SU-DHL-6 (cell line): ENCODE measurements around the gene EFCAB6.

Experiments used
- H2AFZ ChIP-seq: fragments of 200-600 bp; sonication (generic); 2 replicates; pipeline ENCODE4 v1.6.1; 2014; ENCODE audit warnings: low read depth, mild to moderate bottlenecking, moderate library complexity, mixed read lengths, antibody characterized with exemption, low read length; ENCODE audit not compliant: severe bottlenecking
- H3F3A ChIP-seq: fragments of 200-600 bp; shearing (Covaris generic); 2 replicates; pipeline ENCODE4 v1.6.0; 2016; ENCODE audit warnings: antibody characterized with exemption, mild to moderate bottlenecking; ENCODE audit not compliant: insufficient read depth
- H3K27ac ChIP-seq: fragments of 200-600 bp; sonication (generic); 2 replicates; pipeline ENCODE4 v1.5.1; 2016; ENCODE audit warnings: low read depth, mild to moderate bottlenecking, low read length, moderate library complexity, mixed read lengths
- H3K27me3 ChIP-seq: fragments of 200-600 bp; sonication (generic), shearing (Covaris generic); 2 replicates; pipeline ENCODE4 v1.6.0; 2014; ENCODE audit warnings: mild to moderate bottlenecking, low read length
- H3K36me3 ChIP-seq: fragments of 200-600 bp; sonication (generic); 2 replicates; pipeline ENCODE4 v1.6.1; 2014; ENCODE audit warnings: mild to moderate bottlenecking, low read length, mixed read lengths
- H3K4me2 ChIP-seq: fragments of 300-600, 200-600 bp; shearing (Covaris generic), sonication (generic); 2 replicates; pipeline ENCODE4 v1.6.0; 2014; ENCODE audit warnings: low read length, low read depth, mild to moderate bottlenecking; ENCODE audit not compliant: poor library complexity, severe bottlenecking
- H3K4me3 ChIP-seq: fragments of 200-600 bp; sonication (generic); 2 replicates; pipeline ENCODE4 v1.5.1; 2014; ENCODE audit warnings: antibody characterized with exemption, low read length, mild to moderate bottlenecking, mixed read lengths; ENCODE audit not compliant: insufficient read depth, poor library complexity, severe bottlenecking
- H3K79me2 ChIP-seq: fragments of 200-600 bp; sonication (generic); 2 replicates; pipeline ENCODE4 v1.6.1; 2014; ENCODE audit warnings: mild to moderate bottlenecking, low read length, moderate library complexity; ENCODE audit not compliant: insufficient read depth
- H3K9ac ChIP-seq: fragments of 200-600 bp; sonication (generic); 2 replicates; pipeline ENCODE4 v1.7.0; 2014; ENCODE audit warnings: mild to moderate bottlenecking, low read length
- H3K9me2 ChIP-seq: fragments of 200-600 bp; sonication (generic); replicated peaks from 2 replicates; pipeline ENCODE4 v1.6.1; 2014; ENCODE audit warnings: low read length; ENCODE audit not compliant: insufficient read depth
- H3K9me3 ChIP-seq: fragments of 200-600 bp; sonication (generic); 2 replicates; pipeline ENCODE4 v1.6.1; 2014; ENCODE audit warnings: low read length, mixed read lengths; ENCODE audit not compliant: insufficient read depth
- H4K20me1 ChIP-seq: fragments of 200-600 bp; sonication (generic); 2 replicates; pipeline ENCODE4 v1.6.1; 2014; ENCODE audit warnings: low read depth, mild to moderate bottlenecking, antibody characterized with exemption, low read length, moderate library complexity, mixed read lengths
- EZH2phosphoT487 ChIP-seq: fragments of 200-600 bp; sonication (generic), shearing (Covaris generic); conservative IDR thresholded peaks from 2 replicates; pipeline ENCODE4 v1.6.1; 2018; ENCODE audit warnings: mild to moderate bottlenecking, antibody characterized with exemption, low read length, moderate library complexity, mixed read lengths
- TF ChIP-seq, protein P1 (sequence below): fragments of 200-600 bp; sonication (generic); IDR thresholded peaks from one replicate; pipeline ENCODE4 v1.5.1; 2017; ENCODE audit warnings: antibody characterized with exemption, mild to moderate bottlenecking, low read length, moderate library complexity; ENCODE audit not compliant: insufficient read depth, poor library complexity, severe bottlenecking

The EFCAB6 gene

GRCh38 chr22:43744700-43745410 lies 67.2 kb downstream of the EFCAB6 start:
- Histone ChIP-seq H3K36me3 (no peaks in the 10 kb centered on the region), H3K9me2 (no peaks in the 10 kb centered on the region), H2AFZ (no peak overlapping the region), H3K4me3 (no peak overlapping the region), H3K9ac (no peak overlapping the region), H4K20me1 (no peaks in the 10 kb centered on the region), H3K79me2 (no peaks in the 10 kb centered on the region), H3K27me3 (no peaks in the 10 kb centered on the region), H3F3A (no peaks in the 10 kb centered on the region), H3K4me2 (no peak overlapping the region), H3K27ac (no peak overlapping the region), H3K9me3 (no peaks in the 10 kb centered on the region)
- TF ChIP-seq, protein P1, sequence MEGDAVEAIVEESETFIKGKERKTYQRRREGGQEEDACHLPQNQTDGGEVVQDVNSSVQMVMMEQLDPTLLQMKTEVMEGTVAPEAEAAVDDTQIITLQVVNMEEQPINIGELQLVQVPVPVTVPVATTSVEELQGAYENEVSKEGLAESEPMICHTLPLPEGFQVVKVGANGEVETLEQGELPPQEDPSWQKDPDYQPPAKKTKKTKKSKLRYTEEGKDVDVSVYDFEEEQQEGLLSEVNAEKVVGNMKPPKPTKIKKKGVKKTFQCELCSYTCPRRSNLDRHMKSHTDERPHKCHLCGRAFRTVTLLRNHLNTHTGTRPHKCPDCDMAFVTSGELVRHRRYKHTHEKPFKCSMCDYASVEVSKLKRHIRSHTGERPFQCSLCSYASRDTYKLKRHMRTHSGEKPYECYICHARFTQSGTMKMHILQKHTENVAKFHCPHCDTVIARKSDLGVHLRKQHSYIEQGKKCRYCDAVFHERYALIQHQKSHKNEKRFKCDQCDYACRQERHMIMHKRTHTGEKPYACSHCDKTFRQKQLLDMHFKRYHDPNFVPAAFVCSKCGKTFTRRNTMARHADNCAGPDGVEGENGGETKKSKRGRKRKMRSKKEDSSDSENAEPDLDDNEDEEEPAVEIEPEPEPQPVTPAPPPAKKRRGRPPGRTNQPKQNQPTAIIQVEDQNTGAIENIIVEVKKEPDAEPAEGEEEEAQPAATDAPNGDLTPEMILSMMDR = no peak
- TF ChIP-seq EZH2phosphoT487 = no peak

GRCh38 chr22:43743929-43744643 lies 68.0 kb downstream of the EFCAB6 start:
- H3K9me3 ChIP-seq = no peaks in the 10 kb centered on the region
- H3K27me3 ChIP-seq = no peaks in the 10 kb centered on the region
- H3K27ac ChIP-seq = no peak overlapping the region
- TF ChIP-seq, protein P1 = no peak
- TF ChIP-seq EZH2phosphoT487 = no peak
- no peak overlapping the region for H3K4me2 ChIP-seq
- H4K20me1 ChIP-seq = no peaks in the 10 kb centered on the region
- H3F3A ChIP-seq = no peaks in the 10 kb centered on the region
- H3K9me2 ChIP-seq = no peaks in the 10 kb centered on the region
- H3K4me3 ChIP-seq = no peak overlapping the region
- H3K79me2 ChIP-seq = no peaks in the 10 kb centered on the region
- no peaks in the 10 kb centered on the region for H3K36me3 ChIP-seq
- no peak overlapping the region for H2AFZ ChIP-seq
- no peak overlapping the region for H3K9ac ChIP-seq

GRCh38 chr22:43743131-43743530 lies 69.0 kb downstream of the EFCAB6 start:
- Histone ChIP-seq H2AFZ (no peak overlapping the region), H3K4me2 (no peak overlapping the region), H3K9me3 (no peaks in the 10 kb centered on the region), H3F3A (no peaks in the 10 kb centered on the region), H3K36me3 (no peaks in the 10 kb centered on the region), H3K79me2 (no peaks in the 10 kb centered on the region), H3K9ac (no peak overlapping the region), H4K20me1 (no peaks in the 10 kb centered on the region), H3K4me3 (no peak overlapping the region), H3K27me3 (no peaks in the 10 kb centered on the region), H3K27ac (no peak overlapping the region), H3K9me2 (no peaks in the 10 kb centered on the region)
- TF ChIP-seq, protein P1 = no peak
- no peak for TF ChIP-seq EZH2phosphoT487
